Inflammatory macrophage (primary cell): Measurements from ENCODE around the gene ISYNA1.

Source experiments
- DNase-seq, 2 donors: peaks; one replicate each; pipeline ENCODE4 v3.0.0-alpha.2; 2020 to 2022

Gene ISYNA1

DNA sequence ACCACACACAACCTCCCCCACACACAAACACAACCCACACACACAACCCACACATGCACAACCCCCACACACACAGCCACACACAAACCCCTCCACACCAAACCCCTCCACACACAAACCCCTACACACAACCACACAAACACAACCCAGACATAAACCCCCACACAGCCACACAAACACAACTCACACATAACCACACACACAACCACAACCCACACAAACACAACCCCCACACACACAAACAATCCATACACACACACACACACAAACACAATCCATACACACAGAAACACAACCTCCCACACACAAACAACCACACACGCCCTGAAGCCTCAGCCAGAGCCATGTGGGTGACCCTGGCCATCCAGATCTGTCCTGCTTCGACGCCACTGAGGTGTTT, 30.0 kb upstream of the ISYNA1 start:
- no peak for DNase-seq

DNA sequence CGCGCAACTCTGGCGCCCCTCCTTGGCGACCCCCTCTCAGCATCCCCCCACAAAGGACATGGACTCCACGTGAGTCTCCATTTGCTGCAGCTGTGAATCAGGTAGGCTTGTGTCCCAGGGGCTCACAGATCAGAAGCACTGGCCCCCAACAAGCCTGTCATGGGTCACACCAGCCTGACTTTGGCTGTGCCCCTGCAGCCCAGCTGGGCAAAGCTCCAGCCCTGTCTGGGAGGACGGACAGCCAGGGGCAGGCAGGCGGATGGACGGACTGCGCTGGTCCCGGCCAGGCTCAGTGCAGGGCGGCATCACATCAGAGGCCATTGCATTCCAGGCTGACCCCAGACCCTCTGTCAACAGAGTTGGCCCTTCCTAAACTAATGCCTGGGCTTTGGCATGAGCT, 28.4 kb upstream of the ISYNA1 start:
- DNase-seq: no peak

- DNase-seq: no peak
Measured at GRCh38 chr19:18465964-18466339, 28.0 kb upstream of the ISYNA1 start.

- no peak for DNase-seq
Measured at GRCh38 chr19:18465214-18465963, 27.5 kb upstream of the ISYNA1 start.

DNA sequence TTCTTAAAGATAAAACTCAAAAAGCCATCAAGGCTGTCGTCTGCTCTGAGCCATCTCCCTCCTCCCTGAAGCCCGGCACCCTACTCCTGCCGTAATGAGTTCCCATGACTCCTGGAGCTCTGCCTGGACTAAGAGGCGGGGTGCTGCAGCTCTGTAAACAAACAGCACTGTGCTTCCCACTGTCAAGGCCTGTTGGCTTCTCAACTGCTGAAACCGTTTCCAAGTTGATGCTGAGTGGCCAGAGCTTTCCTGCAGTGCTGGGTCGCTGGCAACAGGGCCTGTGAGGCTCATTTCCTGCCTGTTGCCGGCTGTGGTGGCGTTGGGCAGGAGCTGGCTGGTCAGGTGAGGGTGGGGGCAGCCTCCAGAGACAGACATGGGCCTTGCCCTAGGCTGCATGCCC, 26.7 kb upstream of the ISYNA1 start:
- DNase-seq: no peak

DNA sequence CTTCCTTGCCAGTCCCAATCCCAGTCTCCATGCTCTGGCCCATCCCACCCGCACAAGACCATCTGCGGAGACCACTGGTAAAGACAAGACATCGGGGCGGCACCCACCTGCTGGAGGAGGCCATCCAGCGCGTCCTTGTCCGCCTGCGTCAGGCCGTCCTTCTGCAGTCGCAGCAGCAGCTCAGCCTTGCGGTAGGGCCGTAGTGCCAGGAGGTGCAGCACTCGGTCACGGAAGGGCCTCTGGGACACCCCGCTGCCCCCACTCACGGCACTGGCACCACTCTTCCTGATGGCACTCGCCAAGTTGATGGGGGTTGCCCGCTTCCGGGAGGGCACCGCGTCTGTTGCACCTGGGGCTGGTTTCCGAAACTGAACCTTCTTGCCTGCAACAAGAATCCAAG, 23.5 kb upstream of the ISYNA1 start:
- DNase-seq: no peak

- no peak for DNase-seq
Measured at GRCh38 chr19:18460900-18461299, 23.0 kb upstream of the ISYNA1 start.

DNA sequence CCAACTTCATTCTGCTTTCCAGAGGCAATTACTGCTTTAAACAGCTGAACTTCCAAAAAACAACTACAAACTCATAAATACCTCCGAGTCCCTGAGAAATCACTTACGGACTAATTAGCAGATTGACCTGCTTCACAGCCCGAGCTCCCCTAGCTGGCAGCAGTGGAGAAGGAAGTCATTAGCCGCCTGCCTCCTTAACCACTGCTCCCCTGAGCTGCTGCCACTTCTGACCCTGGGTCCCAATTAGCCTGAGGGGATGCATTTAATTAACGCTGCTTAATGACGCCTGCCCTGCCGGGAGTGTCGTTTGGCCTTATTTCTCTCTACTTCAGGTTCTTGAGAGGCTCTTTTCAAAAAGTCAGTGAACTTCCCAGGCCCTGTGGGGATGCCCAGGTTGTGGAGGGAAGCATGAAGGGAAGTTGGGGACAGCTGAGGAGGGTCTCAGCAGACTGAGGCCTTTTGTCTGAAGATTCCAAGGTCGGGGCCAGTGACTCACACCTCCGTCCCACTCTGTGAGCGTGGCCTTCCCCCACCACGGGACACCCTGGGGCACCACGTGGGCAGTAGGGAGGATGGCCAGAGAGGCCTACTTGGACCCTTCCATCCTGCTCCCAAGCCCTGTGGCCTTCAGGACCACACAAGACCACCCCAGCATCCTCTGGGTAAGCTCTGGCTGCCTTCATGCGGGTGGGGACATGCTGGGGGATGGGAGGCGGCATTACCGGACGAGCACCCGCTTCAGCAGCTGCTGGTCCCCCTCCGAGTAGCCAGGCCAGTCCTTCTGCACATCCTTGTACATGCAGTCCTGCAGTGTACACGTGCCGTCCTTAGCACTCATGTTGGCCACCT, 19.8 kb upstream of the ISYNA1 start:
- no peak for DNase-seq

- no peak for DNase-seq
Measured at GRCh38 chr19:18456974-18457373, 19.0 kb upstream of the ISYNA1 start.

GRCh38 chr19:18456279-18456678, 18.3 kb upstream of the ISYNA1 start:
- no peak for DNase-seq

- no peak for DNase-seq
Measured at GRCh38 chr19:18453269-18454024, 15.5 kb upstream of the ISYNA1 start.

GRCh38 chr19:18452386-18452785, 14.5 kb upstream of the ISYNA1 start:
- no peak for DNase-seq

- peak; percentile 74 for DNase-seq
Measured at GRCh38 chr19:18450931-18451836, 13.3 kb upstream of the ISYNA1 start.

- DNase-seq: no peak
Measured at GRCh38 chr19:18450021-18450930, 12.3 kb upstream of the ISYNA1 start.

- no peak for DNase-seq
Measured at GRCh38 chr19:18449552-18449951, 11.6 kb upstream of the ISYNA1 start.

GRCh38 chr19:18446811-18447359, 9.0 kb upstream of the ISYNA1 start:
- DNase-seq: no peak

DNA sequence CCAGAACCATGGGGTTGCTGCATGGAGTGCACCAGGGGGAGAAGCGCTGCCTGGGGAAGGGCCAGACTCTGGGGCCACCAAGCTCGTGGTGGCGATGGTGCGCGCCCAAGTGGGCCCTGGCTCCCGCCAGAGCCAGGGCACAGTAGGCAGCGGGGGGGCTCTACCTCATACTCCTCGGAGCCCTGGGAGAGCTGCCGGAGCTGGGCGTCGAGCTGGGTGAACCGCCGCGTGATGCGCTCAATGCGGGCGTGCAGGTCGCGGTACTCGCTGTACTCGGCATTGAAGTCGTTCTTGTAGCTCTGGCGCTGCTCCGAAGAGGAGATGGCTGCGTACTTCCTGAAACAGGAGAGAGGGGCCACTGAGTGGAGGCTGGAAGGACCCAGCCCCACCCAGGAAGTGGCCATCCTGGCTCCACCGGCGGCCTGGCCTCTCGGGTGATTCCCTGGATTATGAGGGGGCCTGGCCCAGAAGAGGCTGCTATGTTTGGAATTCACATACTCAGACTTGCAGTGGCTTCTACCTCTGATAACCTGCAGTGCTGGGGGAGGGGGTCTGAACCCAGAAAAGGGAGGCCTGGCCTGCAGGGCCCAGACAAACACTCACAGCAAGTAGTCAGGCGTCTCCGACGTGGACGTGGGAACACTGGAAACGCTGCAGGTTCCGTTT, 8.3 kb upstream of the ISYNA1 start:
- no peak for DNase-seq

GRCh38 chr19:18445262-18445948, 7.5 kb upstream of the ISYNA1 start:
- DNase-seq: no peak

- DNase-seq: no peak
Measured at GRCh38 chr19:18444513-18444912, 6.6 kb upstream of the ISYNA1 start.

DNA sequence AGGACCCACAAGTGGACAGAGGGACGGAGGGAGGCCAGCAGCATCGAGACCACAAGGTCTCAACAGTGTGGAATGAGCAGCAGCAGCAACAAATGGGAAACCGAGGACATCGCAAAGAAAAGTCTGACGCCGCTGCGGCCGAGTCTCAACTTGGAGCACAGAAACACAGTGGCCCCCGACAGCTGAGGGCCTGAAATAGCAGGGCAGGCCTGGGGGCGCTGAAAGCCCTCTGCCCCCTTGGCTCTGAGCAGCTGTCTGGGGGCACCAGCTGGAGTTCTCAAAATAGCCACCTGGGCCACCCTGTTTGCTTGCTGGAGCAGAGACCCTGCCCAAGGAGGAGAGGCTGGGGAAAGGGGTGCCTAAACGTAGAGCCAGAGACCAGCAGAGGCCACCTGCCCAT, 5.9 kb upstream of the ISYNA1 start:
- no peak for DNase-seq
